SK-N-SH (cell line): ENCODE data around the gene CLASRP.

Source experiments
- POLR2AphosphoS5 ChIP-seq: IDR thresholded peaks from 2 replicates; pipeline ENCODE4 v1.6.1; 2012; ENCODE audit warnings: low read depth, low read length
- RCOR1 ChIP-seq: fragments of 150-350 bp; IDR thresholded peaks from 2 replicates; pipeline ENCODE4 v1.6.1; 2017; ENCODE audit warnings: antibody characterized with exemption, low read length
- TF ChIP-seq, protein P1 (sequence below): fragments of 200-600 bp; sonication (generic); IDR thresholded peaks from 2 replicates; pipeline ENCODE4 v1.6.1; 2017; ENCODE audit warnings: antibody characterized with exemption, mild to moderate bottlenecking, moderate library complexity
- TF ChIP-seq, protein P2 (sequence below): IDR thresholded peaks from 2 replicates; pipeline ENCODE4 v1.6.1; 2012; ENCODE audit warnings: mild to moderate bottlenecking, low read depth, low read length, moderate library complexity

DNA sequence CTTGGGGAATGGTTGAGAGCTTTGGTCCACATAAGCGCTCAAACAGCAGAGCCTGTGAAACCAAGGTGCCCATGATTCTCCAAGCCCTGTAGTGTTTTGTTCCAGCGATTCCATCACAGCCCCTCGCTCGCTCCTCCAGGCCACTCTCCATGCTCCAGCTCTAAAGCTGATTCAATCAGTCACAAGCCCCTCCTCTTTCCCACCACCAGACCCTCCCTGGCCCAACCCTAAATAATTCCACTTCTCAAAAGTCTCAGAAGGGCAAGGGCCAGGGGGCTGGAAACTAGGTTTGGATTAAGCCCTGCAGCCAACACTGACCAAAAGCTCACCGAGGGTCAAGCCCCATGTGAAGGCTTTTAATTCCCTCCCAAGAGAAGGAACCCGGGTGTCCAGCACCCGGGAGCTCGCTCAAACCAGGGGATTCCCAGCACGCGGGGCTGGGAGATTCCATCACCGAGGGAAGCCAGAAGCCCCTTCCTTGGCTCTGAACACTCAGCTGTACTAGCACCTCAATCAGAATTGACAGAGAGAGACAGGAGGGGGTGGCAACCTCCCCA is 36.0 kb downstream of the CLASRP start:
- TF ChIP-seq, protein P1, sequence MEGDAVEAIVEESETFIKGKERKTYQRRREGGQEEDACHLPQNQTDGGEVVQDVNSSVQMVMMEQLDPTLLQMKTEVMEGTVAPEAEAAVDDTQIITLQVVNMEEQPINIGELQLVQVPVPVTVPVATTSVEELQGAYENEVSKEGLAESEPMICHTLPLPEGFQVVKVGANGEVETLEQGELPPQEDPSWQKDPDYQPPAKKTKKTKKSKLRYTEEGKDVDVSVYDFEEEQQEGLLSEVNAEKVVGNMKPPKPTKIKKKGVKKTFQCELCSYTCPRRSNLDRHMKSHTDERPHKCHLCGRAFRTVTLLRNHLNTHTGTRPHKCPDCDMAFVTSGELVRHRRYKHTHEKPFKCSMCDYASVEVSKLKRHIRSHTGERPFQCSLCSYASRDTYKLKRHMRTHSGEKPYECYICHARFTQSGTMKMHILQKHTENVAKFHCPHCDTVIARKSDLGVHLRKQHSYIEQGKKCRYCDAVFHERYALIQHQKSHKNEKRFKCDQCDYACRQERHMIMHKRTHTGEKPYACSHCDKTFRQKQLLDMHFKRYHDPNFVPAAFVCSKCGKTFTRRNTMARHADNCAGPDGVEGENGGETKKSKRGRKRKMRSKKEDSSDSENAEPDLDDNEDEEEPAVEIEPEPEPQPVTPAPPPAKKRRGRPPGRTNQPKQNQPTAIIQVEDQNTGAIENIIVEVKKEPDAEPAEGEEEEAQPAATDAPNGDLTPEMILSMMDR = no peak
- no peak for TF ChIP-seq POLR2AphosphoS5
- TF ChIP-seq, protein P2, sequence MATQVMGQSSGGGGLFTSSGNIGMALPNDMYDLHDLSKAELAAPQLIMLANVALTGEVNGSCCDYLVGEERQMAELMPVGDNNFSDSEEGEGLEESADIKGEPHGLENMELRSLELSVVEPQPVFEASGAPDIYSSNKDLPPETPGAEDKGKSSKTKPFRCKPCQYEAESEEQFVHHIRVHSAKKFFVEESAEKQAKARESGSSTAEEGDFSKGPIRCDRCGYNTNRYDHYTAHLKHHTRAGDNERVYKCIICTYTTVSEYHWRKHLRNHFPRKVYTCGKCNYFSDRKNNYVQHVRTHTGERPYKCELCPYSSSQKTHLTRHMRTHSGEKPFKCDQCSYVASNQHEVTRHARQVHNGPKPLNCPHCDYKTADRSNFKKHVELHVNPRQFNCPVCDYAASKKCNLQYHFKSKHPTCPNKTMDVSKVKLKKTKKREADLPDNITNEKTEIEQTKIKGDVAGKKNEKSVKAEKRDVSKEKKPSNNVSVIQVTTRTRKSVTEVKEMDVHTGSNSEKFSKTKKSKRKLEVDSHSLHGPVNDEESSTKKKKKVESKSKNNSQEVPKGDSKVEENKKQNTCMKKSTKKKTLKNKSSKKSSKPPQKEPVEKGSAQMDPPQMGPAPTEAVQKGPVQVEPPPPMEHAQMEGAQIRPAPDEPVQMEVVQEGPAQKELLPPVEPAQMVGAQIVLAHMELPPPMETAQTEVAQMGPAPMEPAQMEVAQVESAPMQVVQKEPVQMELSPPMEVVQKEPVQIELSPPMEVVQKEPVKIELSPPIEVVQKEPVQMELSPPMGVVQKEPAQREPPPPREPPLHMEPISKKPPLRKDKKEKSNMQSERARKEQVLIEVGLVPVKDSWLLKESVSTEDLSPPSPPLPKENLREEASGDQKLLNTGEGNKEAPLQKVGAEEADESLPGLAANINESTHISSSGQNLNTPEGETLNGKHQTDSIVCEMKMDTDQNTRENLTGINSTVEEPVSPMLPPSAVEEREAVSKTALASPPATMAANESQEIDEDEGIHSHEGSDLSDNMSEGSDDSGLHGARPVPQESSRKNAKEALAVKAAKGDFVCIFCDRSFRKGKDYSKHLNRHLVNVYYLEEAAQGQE = no peak
- TF ChIP-seq RCOR1 = no peak
